HepG2 (cell line): Measurements from ENCODE around the gene RAP2C. TPM values are rescaled to one million over a fixed set of nuclear protein-coding genes. Genes with fewer than 3 reads are reported as not detected.

Source experiments
- BHLHE40 ChIP-seq: IDR thresholded peaks from 2 replicates; pipeline ENCODE4 v1.6.1; 2011; ENCODE audit warnings: low read length, improper control_type of control experiment
- EP300 ChIP-seq, 3 experiments: sonication (generic) in 1 of 3; formaldehyde crosslinking in 1 of 3; IDR thresholded peaks; 2 replicates each; pipeline versions ENCODE4 v1.5.1 to v1.6.1; 2011 to 2020; ENCODE audit warnings: low read depth in 2 of 3, low read length in 2 of 3, borderline replicate concordance in 1 of 3, improper control_type of control experiment in 1 of 3, mild to moderate bottlenecking in 1 of 3, missing genetic modification reagents in 1 of 3, moderate library complexity in 1 of 3
- ETV5 ChIP-seq: IDR thresholded peaks from 2 replicates; pipeline ENCODE4 v1.6.1; 2018; ENCODE audit warnings: missing biosample characterization, missing genetic modification reagents, inconsistent platforms, borderline replicate concordance
- KMT2B ChIP-seq: IDR thresholded peaks from 2 replicates; pipeline ENCODE4 v1.6.1; 2016; ENCODE audit warnings: missing genetic modification reagents, missing compliant biosample characterization
- TMF1 ChIP-seq: sonication (generic); formaldehyde crosslinking; IDR thresholded peaks from 2 replicates; pipeline ENCODE4 v1.8.1; 2022; ENCODE audit warnings: low read depth, missing genetic modification reagents
- YEATS4 ChIP-seq: sonication (generic); formaldehyde crosslinking; IDR thresholded peaks from 2 replicates; pipeline ENCODE4 v1.4.0; 2020; ENCODE audit warnings: missing genetic modification reagents, borderline replicate concordance
- ZNF101 ChIP-seq: sonication (generic); formaldehyde crosslinking; IDR thresholded peaks from 2 replicates; pipeline ENCODE4 v1.4.0; 2020; ENCODE audit warnings: mild to moderate bottlenecking, low read depth, missing genetic modification reagents, borderline replicate concordance
- ZNF121 ChIP-seq: sonication (generic); formaldehyde crosslinking; IDR thresholded peaks from 2 replicates; pipeline ENCODE4 v1.5.0; 2020; ENCODE audit warnings: mild to moderate bottlenecking, missing genetic modification reagents
- ZNF335 ChIP-seq: sonication (generic); formaldehyde crosslinking; IDR thresholded peaks from 2 replicates; pipeline ENCODE4 v1.4.0; 2020; ENCODE audit warnings: missing genetic modification reagents
- ZNF383 ChIP-seq: sonication (generic); formaldehyde crosslinking; IDR thresholded peaks from 2 replicates; pipeline ENCODE4 v1.4.0; 2020; ENCODE audit warnings: missing genetic modification reagents, mild to moderate bottlenecking, borderline replicate concordance
- ZNF572 ChIP-seq: sonication (generic); formaldehyde crosslinking; IDR thresholded peaks from 2 replicates; pipeline ENCODE4 v1.5.1; 2020; ENCODE audit warnings: mild to moderate bottlenecking, missing genetic modification reagents
- polyA plus RNA-seq, 8 experiments: library from polyadenylated mRNA; depleted of rRNA in 3 of 8; stranded (reverse) in 7 of 8; unstranded in 1 of 8; fragments of >200 nt; fragmentation: Illumina TruSeq in 4 of 8; extraction: Trizol in 4 of 8; gene quantifications; 2 replicates each; pipeline versions ENCODE4 v1.2.1 to v1.2.3, GENCODE V29; 2011 to 2016; ENCODE audit warnings: low read depth in 4 of 8, missing spikeins in 1 of 8, mixed read lengths in 1 of 8; ENCODE audit not compliant: insufficient read depth in 1 of 8
- total RNA-seq, 5 experiments: library from RNA; depleted of rRNA; stranded (reverse); fragments of >200 nt; fragmentation: Illumina TruSeq; extraction: Trizol; gene quantifications; 2 replicates each; pipeline ENCODE4 v1.2.3, GENCODE V29; 2016; ENCODE audit warnings: low read depth in 1 of 5
- TF ChIP-seq, protein P1 (sequence below): IDR thresholded peaks from 2 replicates; pipeline ENCODE4 v1.6.1; 2018; ENCODE audit warnings: missing genetic modification reagents, mild to moderate bottlenecking, missing compliant biosample characterization
- TF ChIP-seq, protein P2 (sequence below): sonication (generic); formaldehyde crosslinking; IDR thresholded peaks from 2 replicates; pipeline ENCODE4 v1.4.0; 2020; ENCODE audit warnings: low read depth, missing genetic modification reagents
- TF ChIP-seq, protein P3 (sequence below): sonication (generic); formaldehyde crosslinking; IDR thresholded peaks from 2 replicates; pipeline ENCODE4 v1.4.0; 2020; ENCODE audit warnings: missing genetic modification reagents, borderline replicate concordance
- TF ChIP-seq, protein P4 (sequence below): sonication (generic); formaldehyde crosslinking; IDR thresholded peaks from 2 replicates; pipeline ENCODE4 v1.4.0; 2020; ENCODE audit warnings: missing genetic modification reagents, borderline replicate concordance

The RAP2C gene
- total and polyA plus RNA-seq, 2 of the 13 experiments (the other 11 are each of a cell fraction or from before 2014, with no cell fraction given) = 8.0 to 28.5 TPM

- TF ChIP-seq, protein P1, sequence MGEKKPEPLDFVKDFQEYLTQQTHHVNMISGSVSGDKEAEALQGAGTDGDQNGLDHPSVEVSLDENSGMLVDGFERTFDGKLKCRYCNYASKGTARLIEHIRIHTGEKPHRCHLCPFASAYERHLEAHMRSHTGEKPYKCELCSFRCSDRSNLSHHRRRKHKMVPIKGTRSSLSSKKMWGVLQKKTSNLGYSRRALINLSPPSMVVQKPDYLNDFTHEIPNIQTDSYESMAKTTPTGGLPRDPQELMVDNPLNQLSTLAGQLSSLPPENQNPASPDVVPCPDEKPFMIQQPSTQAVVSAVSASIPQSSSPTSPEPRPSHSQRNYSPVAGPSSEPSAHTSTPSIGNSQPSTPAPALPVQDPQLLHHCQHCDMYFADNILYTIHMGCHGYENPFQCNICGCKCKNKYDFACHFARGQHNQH (CRISPR knock-in tag) = 0 out of 2 replicates have a peak, but pooled peaks have one; percentile 26
- TF ChIP-seq ETV5 (CRISPR knock-in tag) (no peak), ZNF335 (CRISPR knock-in tag) (no peak), KMT2B (peak; percentile 26; the same call in 1 of the 2 replicates), ZNF572 (CRISPR knock-in tag) (no peak), YEATS4 (peak; percentile 33; the same call in 1 of the 2 replicates), ZNF101 (no peak), EP300 (IDR thresholded peaks at IDR 0.05; ENCODE audit: low read depth in 2 of 2, low read length in 2 of 2) (no peak), EP300 (CRISPR knock-in tag; IDR thresholded peaks at IDR 0.05; ENCODE audit: borderline replicate concordance) (no peak), ZNF121 (no peak), BHLHE40 (no peak), TMF1 (CRISPR knock-in tag) (no peak), ZNF383 (CRISPR knock-in tag) (no peak)
- TF ChIP-seq, protein P2, sequence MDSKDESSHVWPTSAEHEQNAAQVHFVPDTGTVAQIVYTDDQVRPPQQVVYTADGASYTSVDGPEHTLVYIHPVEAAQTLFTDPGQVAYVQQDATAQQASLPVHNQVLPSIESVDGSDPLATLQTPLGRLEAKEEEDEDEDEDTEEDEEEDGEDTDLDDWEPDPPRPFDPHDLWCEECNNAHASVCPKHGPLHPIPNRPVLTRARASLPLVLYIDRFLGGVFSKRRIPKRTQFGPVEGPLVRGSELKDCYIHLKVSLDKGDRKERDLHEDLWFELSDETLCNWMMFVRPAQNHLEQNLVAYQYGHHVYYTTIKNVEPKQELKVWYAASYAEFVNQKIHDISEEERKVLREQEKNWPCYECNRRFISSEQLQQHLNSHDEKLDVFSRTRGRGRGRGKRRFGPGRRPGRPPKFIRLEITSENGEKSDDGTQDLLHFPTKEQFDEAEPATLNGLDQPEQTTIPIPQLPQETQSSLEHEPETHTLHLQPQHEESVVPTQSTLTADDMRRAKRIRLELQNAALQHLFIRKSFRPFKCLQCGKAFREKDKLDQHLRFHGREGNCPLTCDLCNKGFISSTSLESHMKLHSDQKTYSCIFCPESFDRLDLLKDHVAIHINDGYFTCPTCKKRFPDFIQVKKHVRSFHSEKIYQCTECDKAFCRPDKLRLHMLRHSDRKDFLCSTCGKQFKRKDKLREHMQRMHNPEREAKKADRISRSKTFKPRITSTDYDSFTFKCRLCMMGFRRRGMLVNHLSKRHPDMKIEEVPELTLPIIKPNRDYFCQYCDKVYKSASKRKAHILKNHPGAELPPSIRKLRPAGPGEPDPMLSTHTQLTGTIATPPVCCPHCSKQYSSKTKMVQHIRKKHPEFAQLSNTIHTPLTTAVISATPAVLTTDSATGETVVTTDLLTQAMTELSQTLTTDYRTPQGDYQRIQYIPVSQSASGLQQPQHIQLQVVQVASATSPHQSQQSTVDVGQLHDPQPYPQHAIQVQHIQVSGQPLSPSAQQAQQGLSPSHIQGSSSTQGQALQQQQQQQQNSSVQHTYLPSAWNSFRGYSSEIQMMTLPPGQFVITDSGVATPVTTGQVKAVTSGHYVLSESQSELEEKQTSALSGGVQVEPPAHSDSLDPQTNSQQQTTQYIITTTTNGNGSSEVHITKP (CRISPR knock-in tag) = peak; percentile 55; the same call in 1 of the 2 replicates
- TF ChIP-seq, protein P3, sequence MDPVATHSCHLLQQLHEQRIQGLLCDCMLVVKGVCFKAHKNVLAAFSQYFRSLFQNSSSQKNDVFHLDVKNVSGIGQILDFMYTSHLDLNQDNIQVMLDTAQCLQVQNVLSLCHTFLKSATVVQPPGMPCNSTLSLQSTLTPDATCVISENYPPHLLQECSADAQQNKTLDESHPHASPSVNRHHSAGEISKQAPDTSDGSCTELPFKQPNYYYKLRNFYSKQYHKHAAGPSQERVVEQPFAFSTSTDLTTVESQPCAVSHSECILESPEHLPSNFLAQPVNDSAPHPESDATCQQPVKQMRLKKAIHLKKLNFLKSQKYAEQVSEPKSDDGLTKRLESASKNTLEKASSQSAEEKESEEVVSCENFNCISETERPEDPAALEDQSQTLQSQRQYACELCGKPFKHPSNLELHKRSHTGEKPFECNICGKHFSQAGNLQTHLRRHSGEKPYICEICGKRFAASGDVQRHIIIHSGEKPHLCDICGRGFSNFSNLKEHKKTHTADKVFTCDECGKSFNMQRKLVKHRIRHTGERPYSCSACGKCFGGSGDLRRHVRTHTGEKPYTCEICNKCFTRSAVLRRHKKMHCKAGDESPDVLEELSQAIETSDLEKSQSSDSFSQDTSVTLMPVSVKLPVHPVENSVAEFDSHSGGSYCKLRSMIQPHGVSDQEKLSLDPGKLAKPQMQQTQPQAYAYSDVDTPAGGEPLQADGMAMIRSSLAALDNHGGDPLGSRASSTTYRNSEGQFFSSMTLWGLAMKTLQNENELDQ (CRISPR knock-in tag) = no peak
- TF ChIP-seq, protein P4, sequence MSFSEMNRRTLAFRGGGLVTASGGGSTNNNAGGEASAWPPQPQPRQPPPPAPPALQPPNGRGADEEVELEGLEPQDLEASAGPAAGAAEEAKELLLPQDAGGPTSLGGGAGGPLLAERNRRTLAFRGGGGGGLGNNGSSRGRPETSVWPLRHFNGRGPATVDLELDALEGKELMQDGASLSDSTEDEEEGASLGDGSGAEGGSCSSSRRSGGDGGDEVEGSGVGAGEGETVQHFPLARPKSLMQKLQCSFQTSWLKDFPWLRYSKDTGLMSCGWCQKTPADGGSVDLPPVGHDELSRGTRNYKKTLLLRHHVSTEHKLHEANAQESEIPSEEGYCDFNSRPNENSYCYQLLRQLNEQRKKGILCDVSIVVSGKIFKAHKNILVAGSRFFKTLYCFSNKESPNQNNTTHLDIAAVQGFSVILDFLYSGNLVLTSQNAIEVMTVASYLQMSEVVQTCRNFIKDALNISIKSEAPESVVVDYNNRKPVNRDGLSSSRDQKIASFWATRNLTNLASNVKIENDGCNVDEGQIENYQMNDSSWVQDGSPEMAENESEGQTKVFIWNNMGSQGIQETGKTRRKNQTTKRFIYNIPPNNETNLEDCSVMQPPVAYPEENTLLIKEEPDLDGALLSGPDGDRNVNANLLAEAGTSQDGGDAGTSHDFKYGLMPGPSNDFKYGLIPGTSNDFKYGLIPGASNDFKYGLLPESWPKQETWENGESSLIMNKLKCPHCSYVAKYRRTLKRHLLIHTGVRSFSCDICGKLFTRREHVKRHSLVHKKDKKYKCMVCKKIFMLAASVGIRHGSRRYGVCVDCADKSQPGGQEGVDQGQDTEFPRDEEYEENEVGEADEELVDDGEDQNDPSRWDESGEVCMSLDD (CRISPR knock-in tag) = peak; percentile 66; the same call in 1 of the 2 replicates
Measured at GRCh38 chrX:132217203-132218073, 1.8 kb downstream of the RAP2C start (continued).
